A549 (cell line): ENCODE results near the gene RAET1E. TPM values are rescaled to one million over a fixed set of nuclear protein-coding genes. Genes with fewer than 3 reads are reported as not detected.

Experiments
- ATAC-seq, 2 experiments: fragments of 200-7000 bp in 1 of 2; fragments of >200 bp in 1 of 2; cut with Nextera tagmentation in 1 of 2; cut with Tn5 transposase in 1 of 2; 3 replicates each; pipeline versions ENCODE4 v1.8.0 to v1.9.1; 2018 to 2020; ENCODE audit warnings: mild to moderate bottlenecking in 1 of 2, moderate library complexity in 1 of 2
- CTCF ChIA-PET: fragments of 300-600 bp; sonication (Branson Sonifier 250); formaldehyde crosslinking; extraction: SDS; loops from one replicate; lab custom pipeline; 2021; ENCODE audit warnings: antibody characterized with exemption, inconsistent platforms; lab: Yijun Ruan, JAX
- POLR2A ChIA-PET: fragments of 350-600 bp; formaldehyde crosslinking; extraction: SDS; loops from one replicate; lab custom pipeline; 2021; ENCODE audit warnings: antibody characterized with exemption, inconsistent platforms; lab: Yijun Ruan, JAX
- DNase-seq, 2 experiments: peaks; one replicate each; pipeline versions ENCODE4 v3.0.0 to v3.0.0-alpha.2; 2011 to 2016; ENCODE audit warnings: low read depth in 1 of 2, low spot score in 1 of 2
- FAIRE-seq: peaks from 2 replicates; lab custom pipeline; 2011; peaks lifted over from hg19 to GRCh38; lab: Jason Lieb, UNC
- H3K27ac ChIP-seq, 2 experiments: fragments of >200 bp; sonication (Bioruptor Twin); formaldehyde crosslinking; 3 replicates each; pipeline ENCODE4 v1.5.1; 2016 to 2017
- H3K4me1 ChIP-seq: fragments of >200 bp; sonication (Bioruptor Twin); formaldehyde crosslinking; 3 replicates; pipeline ENCODE4 v1.6.1; 2016
- H3K4me2 ChIP-seq: fragments of >200 bp; sonication (Bioruptor Twin); formaldehyde crosslinking; 3 replicates; pipeline ENCODE4 v1.6.1; 2016
- H3K4me3 ChIP-seq: fragments of >200 bp; sonication (Bioruptor Twin); formaldehyde crosslinking; 3 replicates; pipeline ENCODE4 v1.5.1; 2016
- H3K9me3 ChIP-seq: fragments of >200 bp; sonication (Bioruptor Twin); formaldehyde crosslinking; 3 replicates; pipeline ENCODE4 v1.6.1; 2016
- ATOH8 ChIP-seq: fragments of 250-450 bp; sonication (Bioruptor Pico); IDR thresholded peaks from 2 replicates; pipeline ENCODE4 v1.5.0; 2020; ENCODE audit warnings: low read depth, mild to moderate bottlenecking, moderate library complexity
- BCL3 ChIP-seq: fragments of >200 bp; sonication (Bioruptor Twin); formaldehyde crosslinking; IDR thresholded peaks from 3 replicates; pipeline ENCODE4 v1.6.1; 2016
- BHLHE40 ChIP-seq: IDR thresholded peaks from 2 replicates; pipeline ENCODE4 v1.6.1; 2012; ENCODE audit warnings: low read depth, low read length, inconsistent platforms
- CBX2 ChIP-seq: fragments of 200-600 bp; sonication (generic); IDR thresholded peaks from 2 replicates; pipeline ENCODE4 v1.6.1; 2016; ENCODE audit warnings: low read depth, mild to moderate bottlenecking, borderline replicate concordance
- CEBPB ChIP-seq, 2 experiments: fragments of >200 bp in 1 of 2; sonication (Bioruptor Twin) in 1 of 2; formaldehyde crosslinking in 1 of 2; IDR thresholded peaks; 2 replicates each; pipeline ENCODE4 v1.6.1; 2012 to 2016
- CHD4 ChIP-seq: fragments of 200-600 bp; sonication (generic); IDR thresholded peaks from 2 replicates; pipeline ENCODE4 v1.6.1; 2016; ENCODE audit warnings: antibody characterized with exemption, mild to moderate bottlenecking, borderline replicate concordance
- EHMT2 ChIP-seq: fragments of 200-600 bp; sonication (generic); IDR thresholded peaks from 2 replicates; pipeline ENCODE4 v1.6.1; 2016; ENCODE audit warnings: antibody characterized with exemption, low read depth, mild to moderate bottlenecking, moderate library complexity
- FOSB ChIP-seq: fragments of 250-450 bp; sonication (Bioruptor Pico); IDR thresholded peaks from 2 replicates; pipeline ENCODE4 v1.5.0; 2020; ENCODE audit warnings: mild to moderate bottlenecking, moderate library complexity
- FOXS1 ChIP-seq: fragments of 250-450 bp; sonication (Bioruptor Pico); IDR thresholded peaks from 2 replicates; pipeline ENCODE4 v1.5.0; 2020; ENCODE audit warnings: mild to moderate bottlenecking, moderate library complexity
- HEYL ChIP-seq: fragments of 250-450 bp; sonication (Bioruptor Pico); IDR thresholded peaks from 2 replicates; pipeline ENCODE4 v1.8.0; 2021; ENCODE audit warnings: mild to moderate bottlenecking, moderate library complexity
- HMGXB4 ChIP-seq: fragments of 250-450 bp; sonication (Bioruptor Pico); IDR thresholded peaks from 2 replicates; pipeline ENCODE4 v1.5.0; 2021; ENCODE audit warnings: mild to moderate bottlenecking, moderate library complexity, borderline replicate concordance
- HOXA7 ChIP-seq: fragments of 250-450 bp; sonication (Bioruptor Pico); IDR thresholded peaks from 2 replicates; pipeline ENCODE4 v1.5.0; 2020; ENCODE audit warnings: mild to moderate bottlenecking, moderate library complexity
- HOXB13 ChIP-seq: fragments of 250-450 bp; sonication (Bioruptor Pico); IDR thresholded peaks from 2 replicates; pipeline ENCODE4 v1.5.0; 2020; ENCODE audit warnings: low read depth, mild to moderate bottlenecking, moderate library complexity
- HOXB5 ChIP-seq: fragments of 250-450 bp; sonication (Bioruptor Pico); IDR thresholded peaks from 2 replicates; pipeline ENCODE4 v1.5.0; 2020; ENCODE audit warnings: mild to moderate bottlenecking, moderate library complexity
- MAFK ChIP-seq: fragments of 450-650 bp; IDR thresholded peaks from 2 replicates; pipeline ENCODE4 v1.6.1; 2014; ENCODE audit not compliant: partially characterized antibody
- MAX ChIP-seq: IDR thresholded peaks from 2 replicates; pipeline ENCODE4 v1.6.1; 2012
- MAZ ChIP-seq: fragments of 150-350 bp; IDR thresholded peaks from 2 replicates; pipeline ENCODE4 v1.6.1; 2014; ENCODE audit warnings: antibody characterized with exemption, low read depth, low read length, borderline replicate concordance
- MYC ChIP-seq: IDR thresholded peaks from 2 replicates; pipeline ENCODE4 v1.6.1; 2012; ENCODE audit warnings: mild to moderate bottlenecking, inconsistent platforms, low read length, improper control_type of control experiment, borderline replicate concordance
- NFE2L2 ChIP-seq: fragments of 150-350 bp; conservative IDR thresholded peaks from 2 replicates; pipeline ENCODE4 v1.6.1; 2014; ENCODE audit warnings: low read length
- NPAS2 ChIP-seq: fragments of 250-450 bp; sonication (Bioruptor Pico); IDR thresholded peaks from 2 replicates; pipeline ENCODE4 v1.8.0; 2022; ENCODE audit warnings: mild to moderate bottlenecking, moderate library complexity, borderline replicate concordance
- NR3C1 ChIP-seq: fragments of >200 bp; sonication (Bioruptor Twin); formaldehyde crosslinking; IDR thresholded peaks from 3 replicates; pipeline ENCODE4 v1.6.1; 2017
- POLR2AphosphoS2 ChIP-seq: conservative IDR thresholded peaks from 2 replicates; pipeline ENCODE4 v1.6.1; 2012; ENCODE audit warnings: low read length, improper control_type of control experiment, inconsistent platforms
- SMC3 ChIP-seq: fragments of >200 bp; sonication (Bioruptor Twin); formaldehyde crosslinking; IDR thresholded peaks from 3 replicates; pipeline ENCODE4 v1.6.1; 2018; ENCODE audit warnings: inconsistent platforms
- SREBF2 ChIP-seq: fragments of 450-650 bp; IDR thresholded peaks from 2 replicates; pipeline ENCODE4 v1.6.1; 2014; ENCODE audit warnings: mild to moderate bottlenecking, moderate library complexity
- TP53 ChIP-seq: fragments of 250-450 bp; sonication (Bioruptor Pico); IDR thresholded peaks from 2 replicates; pipeline ENCODE4 v1.5.0; 2021; ENCODE audit warnings: mild to moderate bottlenecking, moderate library complexity
- USF2 ChIP-seq: fragments of 450-650 bp; IDR thresholded peaks from 2 replicates; pipeline ENCODE4 v1.6.1; 2014; ENCODE audit warnings: antibody characterized with exemption
- ZC3H11A ChIP-seq: fragments of 450-650 bp; IDR thresholded peaks from 2 replicates; pipeline ENCODE4 v1.6.1; 2014; ENCODE audit warnings: antibody characterized with exemption, mild to moderate bottlenecking
- ZFP36 ChIP-seq: fragments of 450-650 bp; IDR thresholded peaks from 2 replicates; pipeline ENCODE4 v1.6.1; 2014; ENCODE audit warnings: borderline replicate concordance; ENCODE audit not compliant: partially characterized antibody
- ZNF302 ChIP-seq: fragments of 250-450 bp; sonication (Bioruptor Pico); IDR thresholded peaks from 2 replicates; pipeline ENCODE4 v1.9.0; 2021; ENCODE audit warnings: inconsistent platforms, mild to moderate bottlenecking, moderate library complexity
- ZSCAN20 ChIP-seq: fragments of 250-450 bp; sonication (Bioruptor Pico); IDR thresholded peaks from 2 replicates; pipeline ENCODE4 v1.8.0; 2022; ENCODE audit warnings: mild to moderate bottlenecking, moderate library complexity
- WGBS: methylation state at CpG from one replicate; pipeline ENCODE4 v1.1.6; 2017; ENCODE audit errors: missing lambda C conversion rate; 5-methylcytosine and 5-hydroxymethylcytosine counted together
- polyA plus RNA-seq, 4 experiments: library from polyadenylated mRNA; depleted of rRNA in 3 of 4; stranded (reverse); fragments of >200 nt; fragmentation: RNase III in 1 of 4; extraction: RNeasy Plus Mini Kit Qiagen cat#74134 plus additional on column Dnase treatment in 1 of 4; gene quantifications; 2 replicates in 3 of 4; 3 replicates in 1 of 4; pipeline ENCODE4 v1.2.3, GENCODE V29; 2011 to 2017

The RAET1E gene
- polyA plus RNA-seq, 2 of the 4 experiments (the other 2 are of a cell fraction): 2.8 to 4.5 TPM

GRCh38 chr6:149940672-149940982 is 42.7 kb upstream of the RAET1E start:
- Histone ChIP-seq H3K4me2 (no peak overlapping the region), H3K9me3 (no peaks in the 10 kb centered on the region), H3K4me1 (peaks cover 4% of the 10 kb centered on the region; the same call in 1 of the 3 replicates), H3K4me3 (no peak overlapping the region), H3K27ac (no peak overlapping the region)
- CTCF ChIA-PET: interaction anchor here (1.3 to 1.9 kb wide), 2 partner anchors 10 to 76 kb away, joined by 4 to 7 read pairs; no protein-coding TSS in a partner anchor
- ATAC-seq: no peak
- FAIRE-seq: no peak
- TF ChIP-seq NR3C1 (no peak), ZSCAN20 (CRISPR knock-in tag) (no peak), NPAS2 (CRISPR knock-in tag) (no peak), EHMT2 (no peak), NFE2L2 (no peak), TP53 (CRISPR knock-in tag) (no peak), CEBPB (IDR thresholded peaks at IDR 0.05) (no peak), SMC3 (no peak), MYC (no peak), MAFK (no peak), CBX2 (no peak), FOXS1 (no peak), HEYL (CRISPR knock-in tag) (no peak), FOSB (CRISPR knock-in tag) (no peak), ZC3H11A (no peak), HOXB13 (CRISPR knock-in tag) (no peak), SREBF2 (no peak), HOXA7 (no peak), ATOH8 (CRISPR knock-in tag) (no peak)
- POLR2A ChIA-PET: no interaction called here
- WGBS: 87% methylated on average over 6 of the region's 6 CpGs
- no peak for DNase-seq

DNA sequence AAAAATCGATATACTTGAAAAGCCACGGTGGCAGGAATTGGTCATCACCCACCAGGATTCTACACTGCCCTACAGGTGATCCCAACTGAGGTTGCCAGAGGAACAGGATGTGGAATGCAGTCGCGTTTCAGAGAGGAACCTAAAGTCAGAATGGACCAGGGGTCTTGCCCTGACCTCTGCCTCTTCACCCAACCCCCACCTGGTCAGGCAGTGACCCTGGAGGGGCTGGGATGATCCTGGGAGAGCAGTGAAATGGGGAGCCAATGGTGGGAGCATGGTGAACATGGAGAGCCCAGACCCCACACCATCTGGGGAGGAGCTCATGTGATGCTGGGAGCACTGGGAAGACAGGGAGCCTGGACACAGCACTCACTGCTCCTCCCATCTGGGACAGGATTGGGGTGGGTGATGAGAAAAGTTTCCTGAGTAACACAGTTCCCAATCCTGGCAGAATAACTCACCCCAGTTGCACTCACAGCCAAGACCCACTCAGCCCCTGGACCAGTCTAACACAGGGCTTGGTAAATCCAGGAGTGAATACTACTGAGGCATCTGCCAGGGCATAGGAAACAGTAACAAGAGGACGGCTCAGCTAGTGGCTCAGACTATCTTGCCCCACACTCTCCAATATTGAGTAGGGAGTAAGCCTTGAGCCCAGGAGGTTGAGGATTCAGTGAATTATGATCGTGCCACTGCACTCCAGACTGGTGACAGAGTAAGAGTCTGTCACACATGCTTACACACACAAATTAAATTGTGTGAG is 42.2 kb upstream of the RAET1E start:
- Histone ChIP-seq H3K4me3 (no peak overlapping the region), H3K4me2 (no peak overlapping the region), H3K9me3 (no peaks in the 10 kb centered on the region), H3K27ac (no peak overlapping the region), H3K4me1 (peaks cover 4% of the 10 kb centered on the region; the same call in 1 of the 3 replicates)
- ChIA-PET POLR2A (no interaction called here), CTCF (interaction anchor here (1.3 to 1.9 kb wide), 2 partner anchors 10 to 77 kb away, joined by 4 to 7 read pairs; no protein-coding TSS in a partner anchor)
- TF ChIP-seq ZNF302 (no peak), ATOH8 (CRISPR knock-in tag) (no peak), NFE2L2 (no peak), MAFK (no peak), POLR2AphosphoS2 (no peak), USF2 (no peak), HOXB5 (no peak), TP53 (CRISPR knock-in tag) (no peak), BCL3 (no peak), ZSCAN20 (CRISPR knock-in tag) (no peak), MAX (no peak), ZC3H11A (no peak), MAZ (no peak), ZFP36 (no peak), CHD4 (no peak), BHLHE40 (no peak), NPAS2 (CRISPR knock-in tag) (no peak), HMGXB4 (no peak)
- WGBS: 69% methylated on average over 6 of the region's 6 CpGs
- FAIRE-seq (no peak), ATAC-seq (no peak), DNase-seq (no peak)
